Measurements from ENCODE around the gene KCNE4.

Gene KCNE4

DNA sequence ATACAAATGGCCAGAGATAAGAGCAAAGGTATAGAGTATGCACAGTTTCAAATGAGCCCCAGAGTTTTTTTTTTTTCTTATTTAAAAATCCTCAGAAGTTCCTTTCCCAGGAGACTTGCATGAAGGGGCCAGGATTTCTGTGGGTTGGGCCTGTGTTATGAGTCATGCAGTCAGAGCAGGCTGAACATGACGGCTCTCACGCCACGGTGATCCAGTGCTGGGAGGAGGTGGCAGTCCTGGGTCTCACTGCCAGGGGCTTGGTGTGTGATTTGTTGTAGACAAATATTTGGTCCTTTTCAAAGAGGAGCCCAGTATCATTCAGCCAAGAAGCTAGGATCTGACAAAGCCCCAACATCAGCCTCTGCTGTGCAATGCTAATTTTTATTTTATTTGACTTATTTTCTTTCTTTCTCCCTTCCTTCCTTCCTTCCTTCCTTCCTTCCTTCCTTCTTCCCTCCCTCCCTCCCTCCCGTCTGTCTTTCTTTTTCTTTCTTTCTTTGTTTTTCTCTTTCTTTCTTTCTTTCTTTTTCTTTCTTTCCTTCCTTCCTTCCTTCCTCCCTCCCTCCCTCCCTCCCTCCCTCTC, 10.4 kb upstream of the KCNE4 start:
- DNase-seq, result peak; percentile 10

DNA sequence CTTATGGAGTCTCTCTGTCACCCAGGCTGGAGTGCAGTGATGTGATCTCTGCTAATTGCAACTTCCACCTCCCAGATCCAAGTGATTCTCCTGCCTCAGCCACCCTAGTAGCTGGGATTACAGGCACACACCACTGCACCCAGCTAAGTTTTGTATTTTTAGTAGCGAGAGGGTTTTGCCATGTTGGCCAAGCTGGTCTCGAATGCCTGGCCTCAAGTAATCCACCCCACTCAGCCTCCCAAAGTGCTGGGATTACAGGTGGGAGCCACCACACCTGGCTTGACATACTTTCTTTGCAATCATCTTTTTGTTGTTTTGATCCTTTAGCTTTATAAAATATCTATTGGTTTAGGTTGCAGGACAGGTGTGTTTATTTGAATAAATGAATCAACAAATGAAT, 9.7 kb upstream of the KCNE4 start:
- no peak for DNase-seq

DNA sequence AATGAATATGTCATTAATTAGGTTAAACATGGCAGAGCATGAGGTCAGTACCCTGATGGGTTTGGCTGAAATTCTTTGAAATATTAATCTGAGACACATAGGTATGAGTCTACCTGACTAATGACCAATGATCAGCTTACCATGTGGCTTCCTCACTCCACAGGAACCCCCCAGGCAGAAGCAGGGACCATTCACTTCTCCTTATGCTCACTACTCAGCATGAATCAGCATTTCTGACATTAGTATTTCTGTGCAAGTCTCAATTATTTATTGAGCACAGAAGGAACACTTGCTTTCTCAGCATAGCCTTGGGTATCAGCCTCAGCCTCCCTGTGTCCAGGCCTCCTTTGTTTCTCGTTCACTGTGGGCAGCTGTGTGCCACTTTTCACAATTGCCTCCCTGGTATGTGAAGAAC, 9.3 kb upstream of the KCNE4 start:
- DNase-seq, result no peak

DNA sequence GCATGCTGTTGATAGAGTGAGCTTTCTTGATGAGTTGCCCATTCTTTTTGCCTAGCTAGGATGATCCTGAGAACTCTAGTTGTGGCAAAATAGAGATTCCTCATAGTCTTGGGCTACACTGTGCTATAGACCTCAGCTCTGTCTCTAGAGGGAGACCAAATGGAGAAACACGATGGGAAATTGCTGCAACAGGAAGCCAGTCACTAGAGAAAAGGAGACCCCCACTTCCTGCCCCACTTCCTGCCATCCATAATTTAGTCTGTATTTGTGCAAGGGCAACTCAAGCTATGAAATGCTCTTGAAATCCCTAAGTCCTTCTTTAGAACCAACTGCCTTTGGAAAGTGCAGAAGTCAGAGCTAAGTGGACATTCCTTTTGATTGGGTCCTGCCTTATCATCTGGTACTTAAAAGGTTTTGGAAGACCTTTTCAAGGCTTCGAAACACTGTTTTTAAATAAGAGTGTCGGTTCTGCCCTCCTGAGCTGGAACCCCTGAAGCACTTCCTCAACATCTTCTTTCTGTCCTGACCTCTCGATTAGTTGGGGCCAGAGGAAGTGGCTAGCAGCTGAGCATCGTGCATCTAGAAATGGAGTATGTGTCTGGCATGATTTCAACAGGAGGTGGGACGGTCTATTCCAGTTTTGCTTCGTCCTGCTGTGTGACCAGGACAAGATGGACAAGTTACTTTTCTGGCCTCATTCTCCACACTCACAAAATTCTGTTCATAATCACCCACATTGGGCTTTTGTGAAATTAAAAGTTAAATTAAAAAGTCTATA, 8.6 kb upstream of the KCNE4 start:
- no peak for DNase-seq

DNA sequence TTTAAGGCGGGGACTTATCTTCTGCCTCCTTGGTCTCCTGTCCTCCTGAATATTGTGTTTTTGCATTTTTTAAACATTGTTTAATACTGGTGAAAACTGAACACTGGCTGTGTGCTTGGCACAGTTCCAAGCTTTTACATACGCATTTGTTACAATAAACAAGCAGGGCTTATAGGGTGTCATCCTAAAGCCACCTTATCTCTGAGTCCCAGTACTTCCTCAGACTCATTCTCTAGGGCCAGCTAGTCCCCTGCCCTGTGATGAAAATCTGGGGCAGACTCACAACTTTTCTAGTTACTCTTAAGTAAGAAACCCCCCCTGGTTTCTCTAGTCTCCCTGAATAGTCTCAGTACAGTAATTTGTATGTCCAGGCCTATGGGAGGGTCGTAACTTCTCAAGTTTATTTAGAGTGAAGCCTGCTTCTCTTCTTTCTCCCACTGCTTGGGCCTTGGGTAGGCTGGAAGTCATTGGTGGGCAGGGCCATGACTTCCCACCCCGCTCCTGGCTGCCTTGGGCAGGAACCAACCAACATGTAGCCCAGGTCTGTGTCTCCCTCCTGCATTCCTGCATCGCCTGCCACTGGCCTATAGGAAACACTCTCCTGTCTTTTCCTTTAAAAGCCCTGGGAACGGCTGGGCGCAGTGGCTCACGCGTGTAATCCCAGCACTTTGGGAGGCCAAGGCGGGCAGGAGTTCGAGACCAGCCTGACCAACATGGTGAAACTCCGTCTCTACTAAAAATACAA, 7.7 kb upstream of the KCNE4 start:
- no peak for DNase-seq

DNA sequence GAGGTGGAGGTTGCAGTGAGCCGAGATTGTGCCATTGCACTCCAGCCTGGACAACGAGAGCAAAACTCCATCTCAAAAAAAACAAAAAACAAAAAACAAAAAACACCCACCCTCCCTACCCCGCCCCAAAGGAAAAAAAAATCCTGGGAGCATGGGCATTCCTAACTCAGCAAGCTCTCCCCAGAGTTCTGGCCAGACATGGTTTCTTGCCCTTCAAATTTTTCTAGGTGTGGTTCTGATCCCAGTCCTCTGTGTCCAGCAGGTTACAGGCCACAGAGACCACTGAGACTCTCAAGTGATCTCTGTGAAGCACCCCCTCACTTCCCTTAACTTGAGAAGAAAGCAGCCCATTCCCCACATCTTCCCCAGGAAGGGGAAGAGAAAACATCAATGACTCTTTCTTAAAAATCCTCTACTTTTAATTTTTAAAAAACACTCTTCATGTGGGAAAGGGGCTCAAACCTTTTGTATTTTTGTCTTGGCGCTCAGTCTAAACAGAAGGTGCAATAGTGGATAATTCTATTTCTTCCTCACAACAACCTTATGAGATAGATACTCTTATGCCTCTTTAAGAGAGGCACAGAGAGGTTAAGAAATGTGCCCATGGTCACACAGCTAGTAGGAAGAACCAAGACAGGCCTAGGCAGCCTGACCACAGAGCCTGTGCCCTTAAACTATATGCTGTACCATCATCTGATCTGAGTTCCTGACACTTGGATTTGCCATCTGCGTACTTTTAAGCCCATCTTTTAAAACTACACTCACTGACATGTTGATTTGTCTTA, 6.9 kb upstream of the KCNE4 start:
- no peak for DNase-seq

DNA sequence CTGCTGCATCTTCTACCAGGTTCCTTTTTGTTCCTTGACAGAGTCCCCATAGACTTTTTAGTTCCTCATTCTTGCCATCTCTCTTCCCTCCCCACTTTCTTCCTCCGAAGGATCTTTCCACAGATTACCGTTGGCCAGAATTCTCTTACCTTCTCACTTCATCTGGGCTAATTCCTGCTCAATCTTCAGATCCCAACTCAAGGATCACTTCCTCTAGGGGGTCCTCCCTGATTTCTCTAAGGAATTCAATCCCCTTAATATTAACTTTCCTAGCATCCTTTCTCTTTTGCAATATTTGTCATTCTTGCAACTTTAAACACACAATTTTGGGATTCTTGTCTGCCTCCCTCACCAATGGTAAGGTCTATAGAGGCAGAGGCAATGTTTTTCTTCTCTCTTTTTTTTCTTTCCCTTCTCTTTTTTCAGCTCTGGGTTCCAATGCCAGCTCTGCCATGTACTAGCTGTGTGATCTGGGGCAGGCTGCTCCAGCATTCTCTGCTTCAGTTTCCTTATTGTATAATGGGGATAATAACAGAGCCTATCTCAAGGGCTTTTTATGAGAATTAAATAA, 5.4 kb upstream of the KCNE4 start:
- no peak for DNase-seq

DNA sequence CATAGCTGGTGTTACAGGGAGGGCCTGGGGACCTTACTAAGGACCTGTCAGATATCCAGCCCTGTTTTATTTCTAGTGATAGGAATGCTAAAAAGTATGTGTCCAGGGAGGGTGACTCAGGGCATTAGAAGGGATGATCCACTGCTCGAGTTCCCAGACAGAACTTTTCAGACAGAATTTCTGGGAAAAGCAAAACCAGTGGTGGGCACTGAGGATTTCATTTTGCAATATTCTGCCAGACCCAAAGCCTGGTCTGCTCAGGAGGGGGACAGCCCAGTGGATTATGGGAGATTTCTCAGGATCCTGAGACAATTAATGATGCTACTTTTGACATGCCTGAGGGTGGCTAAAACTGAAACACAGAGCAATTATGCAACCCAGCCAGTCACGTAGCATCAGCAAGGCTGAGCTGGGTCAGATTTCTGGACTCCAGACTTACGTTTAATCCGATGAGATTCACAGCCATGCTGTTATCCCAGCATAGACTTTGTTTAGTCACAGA, 4.7 kb upstream of the KCNE4 start:
- no peak for DNase-seq

DNA sequence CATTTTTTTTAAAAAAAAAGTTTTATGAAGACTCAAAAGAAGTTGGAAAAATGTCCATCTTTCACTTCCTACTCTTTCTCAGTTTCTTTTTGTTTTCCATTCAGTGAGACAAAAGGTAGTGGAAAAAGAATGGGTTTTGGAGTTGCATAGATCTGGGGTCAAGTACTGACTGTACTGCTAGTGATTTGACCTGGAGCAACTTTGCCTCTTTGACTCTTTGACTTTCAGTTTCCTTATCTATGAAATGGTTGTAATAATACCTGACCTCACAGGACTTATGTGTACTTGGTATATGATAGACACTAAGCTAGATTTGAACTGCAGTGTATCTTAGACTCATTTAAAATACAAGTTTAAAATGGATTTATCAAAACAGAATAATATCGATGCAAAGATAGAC, 3.5 kb upstream of the KCNE4 start:
- no peak for DNase-seq

DNA sequence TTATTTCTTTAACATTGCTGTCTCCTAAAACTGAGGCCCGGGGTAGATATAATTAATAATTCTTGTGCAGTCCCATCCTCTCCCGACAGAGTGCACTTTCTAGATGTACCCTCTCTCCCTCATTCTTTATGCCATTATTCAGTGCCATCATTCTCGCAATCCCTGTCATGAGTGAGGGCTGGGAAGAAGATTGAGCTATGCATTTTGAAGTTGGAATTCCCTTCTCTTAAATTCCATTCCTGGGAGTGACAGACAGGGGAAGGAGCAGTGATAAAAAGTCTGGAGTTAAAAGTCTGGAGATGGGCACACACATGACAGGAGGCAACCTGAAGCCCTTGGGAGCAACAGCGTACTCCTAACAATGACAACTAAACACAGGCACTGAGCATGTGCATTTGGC, 2.6 kb upstream of the KCNE4 start:
- no peak for DNase-seq

DNA sequence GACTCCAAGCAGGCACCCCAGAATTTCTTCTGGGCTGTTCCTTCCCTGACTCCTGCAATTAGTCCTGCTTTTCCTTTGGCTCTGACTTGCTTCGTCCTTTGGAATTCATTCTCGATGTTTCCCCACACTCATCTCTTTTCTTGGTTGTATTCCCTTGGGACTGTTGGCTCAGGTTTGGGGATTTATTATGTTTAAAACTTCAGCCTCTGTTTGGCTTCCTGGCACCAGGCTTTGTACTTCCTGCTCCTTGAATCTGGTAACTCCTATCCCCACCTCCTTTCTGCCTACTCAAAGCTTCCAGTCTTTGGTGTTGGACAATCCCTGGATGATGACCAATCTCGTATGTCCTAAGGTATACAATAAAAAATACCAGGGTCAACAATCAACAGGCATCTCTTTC, 1.8 kb upstream of the KCNE4 start:
- no peak for DNase-seq

DNA sequence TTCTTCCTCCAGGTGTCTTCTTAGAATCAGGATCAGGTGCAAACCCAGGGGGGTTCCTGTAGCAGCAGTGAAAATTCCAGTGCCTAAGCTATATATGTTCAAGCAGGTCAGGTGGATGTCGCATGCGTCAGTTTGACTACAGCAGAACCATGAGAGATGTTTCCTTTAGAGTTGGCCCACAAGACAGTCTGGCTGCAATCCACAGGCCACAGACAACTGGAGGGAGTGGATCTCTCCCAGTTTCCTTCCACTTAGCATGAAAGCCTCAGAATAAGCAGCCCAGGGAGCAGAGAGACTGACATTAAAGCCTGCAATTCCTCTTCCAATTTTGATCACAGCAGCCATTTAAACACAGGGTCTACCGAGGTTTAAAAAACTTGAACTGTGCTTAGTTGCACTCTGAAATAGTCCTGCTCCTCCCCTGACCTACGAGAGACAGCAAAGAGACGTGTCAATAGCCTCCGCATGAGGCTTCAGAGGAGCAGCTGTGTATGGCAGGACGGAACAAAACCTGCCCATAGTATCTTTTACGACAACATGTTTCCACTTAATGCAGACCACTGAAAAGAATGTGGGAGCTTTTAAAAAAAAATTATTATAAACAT, 988 bp upstream of the KCNE4 start:
- no peak for DNase-seq

DNA sequence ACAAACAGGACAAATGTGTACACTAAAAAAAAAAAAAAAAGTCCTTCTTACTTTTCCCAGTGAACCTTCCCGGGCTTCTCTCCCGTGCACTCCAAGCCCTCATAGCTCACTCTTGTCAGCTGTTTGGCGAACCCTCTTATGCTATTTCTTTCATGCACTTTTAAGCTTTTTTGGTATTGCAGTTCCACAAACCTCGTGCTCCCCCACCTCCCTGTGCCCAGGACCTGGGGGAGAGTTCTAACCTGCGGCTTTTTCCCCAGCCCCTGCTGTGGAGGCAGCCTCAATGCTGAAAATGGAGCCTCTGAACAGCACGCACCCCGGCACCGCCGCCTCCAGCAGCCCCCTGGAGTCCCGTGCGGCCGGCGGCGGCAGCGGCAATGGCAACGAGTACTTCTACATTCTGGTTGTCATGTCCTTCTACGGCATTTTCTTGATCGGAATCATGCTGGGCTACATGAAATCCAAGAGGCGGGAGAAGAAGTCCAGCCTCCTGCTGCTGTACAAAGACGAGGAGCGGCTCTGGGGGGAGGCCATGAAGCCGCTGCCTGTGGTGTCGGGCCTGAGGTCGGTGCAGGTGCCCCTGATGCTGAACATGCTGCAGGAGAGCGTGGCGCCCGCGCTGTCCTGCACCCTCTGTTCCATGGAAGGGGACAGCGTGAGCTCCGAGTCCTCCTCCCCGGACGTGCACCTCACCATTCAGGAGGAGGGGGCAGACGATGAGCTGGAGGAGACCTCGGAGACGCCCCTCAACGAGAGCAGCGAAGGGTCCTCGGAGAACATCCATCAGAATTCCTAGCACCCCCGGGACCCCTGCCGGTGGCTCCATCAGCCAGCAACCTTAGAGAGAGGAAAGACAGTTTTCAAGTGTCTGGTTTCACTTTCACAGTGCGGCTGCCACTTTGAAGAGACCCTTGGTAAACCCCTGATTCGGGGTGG, 826 bp downstream of the KCNE4 start:
- no peak for DNase-seq

DNA sequence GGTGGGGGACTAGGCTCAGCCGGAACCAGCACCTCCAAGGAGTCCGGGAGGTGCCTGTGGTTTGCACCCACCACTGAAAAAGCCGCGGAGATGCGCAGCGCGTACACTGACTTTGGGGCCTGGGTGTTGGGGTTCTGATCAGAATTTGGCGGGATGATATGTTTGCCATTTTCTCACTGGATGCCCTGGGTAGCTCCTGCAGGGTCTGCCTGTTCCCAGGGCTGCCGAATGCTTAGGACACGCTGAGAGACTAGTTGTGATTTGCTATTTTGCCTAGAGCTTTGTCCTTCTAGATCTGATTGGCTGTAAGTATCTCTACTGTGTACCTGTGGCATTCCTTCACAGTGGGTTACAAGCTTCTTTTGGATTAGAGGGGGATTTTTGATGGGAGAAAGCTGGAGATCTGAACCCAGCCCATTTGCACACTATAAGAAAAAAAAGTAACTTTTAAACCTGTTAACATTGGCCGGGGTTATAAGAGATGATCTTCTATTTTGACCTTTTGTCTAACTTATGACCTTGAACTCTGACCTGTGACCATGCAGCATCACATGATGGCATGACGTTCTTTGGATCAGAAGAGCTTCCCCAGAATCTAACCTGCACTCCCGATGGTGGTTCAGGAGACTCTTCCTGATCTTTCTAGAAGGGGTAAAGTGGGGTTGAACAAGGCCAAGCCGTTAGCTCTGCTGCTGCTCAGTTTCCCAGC, 1.6 kb downstream of the KCNE4 start:
- DNase-seq, result no peak

DNA sequence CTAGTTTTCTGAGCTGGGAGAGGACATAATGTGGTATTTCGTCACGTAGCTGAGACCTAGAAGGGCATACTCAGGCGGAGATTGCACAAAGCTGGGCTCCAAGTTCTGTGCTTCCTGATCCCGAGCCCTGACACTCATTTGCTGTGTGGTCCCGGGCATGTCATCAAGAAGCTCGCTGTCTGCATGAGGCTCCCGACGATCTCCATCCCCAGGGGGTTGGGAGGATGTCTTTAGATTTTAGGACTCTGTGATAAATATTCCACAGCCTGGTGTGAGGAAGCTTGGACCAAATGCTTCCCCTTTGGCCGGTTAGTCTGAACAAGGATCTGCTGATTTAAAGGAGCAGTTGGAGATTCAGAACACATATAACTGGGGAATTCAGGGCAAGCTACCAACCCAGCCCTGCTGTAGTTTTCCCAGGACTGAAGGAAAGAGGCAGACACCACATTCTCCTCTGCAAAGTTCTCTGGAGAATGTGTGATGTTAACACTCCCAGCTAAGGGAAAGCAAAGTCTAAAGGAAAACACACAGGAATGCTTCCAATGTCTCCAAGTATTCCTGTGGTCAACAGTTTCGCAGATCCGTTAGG, 2.3 kb downstream of the KCNE4 start:
- DNase-seq, result no peak

DNA sequence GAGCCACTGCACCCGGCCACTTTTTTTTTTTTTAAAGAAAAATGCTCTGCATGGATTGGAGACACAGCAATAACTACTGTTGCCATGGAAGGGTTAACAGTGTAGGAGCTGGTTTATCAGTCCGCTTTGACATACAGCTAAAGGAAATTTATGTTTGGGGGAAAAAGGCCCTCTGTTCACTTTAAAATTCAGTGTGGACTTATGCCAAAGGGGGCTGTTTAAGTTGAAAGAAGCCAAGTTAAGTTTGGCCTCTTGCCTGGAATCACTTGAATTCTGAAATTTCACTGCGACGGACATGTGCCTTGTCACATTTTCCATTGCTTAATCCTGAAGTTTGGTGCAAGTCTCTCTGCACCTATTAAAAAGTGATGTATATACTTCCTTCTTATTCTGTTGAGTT, 3.1 kb downstream of the KCNE4 start:
- peak; percentile 79 for DNase-seq

DNA sequence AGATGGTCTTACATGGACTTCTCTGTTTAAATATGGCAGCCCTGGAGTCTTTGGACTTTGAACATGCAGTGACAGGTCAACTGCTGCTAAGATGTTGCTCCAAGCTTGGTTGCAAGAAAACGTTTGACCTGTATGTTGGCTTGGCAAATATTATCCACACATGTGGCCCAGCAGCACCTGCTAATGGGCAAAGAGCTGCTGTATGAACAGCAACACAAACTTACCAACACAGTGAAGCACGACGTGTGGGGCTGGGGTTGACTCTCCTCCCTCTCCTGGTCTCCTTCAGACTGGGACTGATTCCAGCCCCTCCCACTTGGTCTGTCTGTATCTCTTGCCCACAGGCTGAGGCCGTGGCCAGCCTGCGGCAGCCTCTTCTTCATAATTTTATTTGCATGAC, 3.8 kb downstream of the KCNE4 start:
- DNase-seq, result peak; percentile 78

DNA sequence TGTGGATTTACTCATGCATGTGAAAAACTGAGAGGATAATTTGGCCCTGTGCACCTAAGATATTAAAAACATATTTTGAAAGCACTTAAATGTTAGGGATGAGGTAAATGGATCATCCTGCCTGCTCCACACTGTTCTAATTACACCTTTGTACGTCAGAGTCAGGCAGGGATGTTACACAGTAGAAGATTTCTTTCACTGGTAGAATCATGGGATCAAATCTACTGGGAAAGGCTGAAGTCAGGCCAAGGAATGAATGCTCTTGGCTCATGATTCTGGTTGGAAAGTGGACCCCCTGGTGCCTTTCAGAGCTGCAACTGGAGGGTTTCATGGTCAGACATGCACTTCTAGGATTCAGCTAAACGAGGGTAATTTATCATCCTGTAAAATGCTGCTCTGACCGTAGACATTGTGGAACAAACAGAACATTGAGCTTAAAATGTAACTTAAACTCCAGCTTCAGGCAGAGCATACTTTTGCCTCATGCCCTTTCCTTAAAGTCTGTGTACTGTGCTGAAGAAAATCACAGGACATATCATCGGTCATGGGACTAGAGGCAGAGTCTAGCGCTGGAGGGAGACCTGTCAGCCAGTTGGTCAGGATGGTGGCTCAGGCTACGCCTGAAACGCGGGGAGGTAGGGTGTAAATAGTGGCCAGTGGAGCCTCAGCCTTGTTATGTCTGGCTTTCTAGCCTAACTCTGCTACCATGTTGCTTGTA, 4.9 kb downstream of the KCNE4 start:
- DNase-seq, result peak; percentile 33

DNA sequence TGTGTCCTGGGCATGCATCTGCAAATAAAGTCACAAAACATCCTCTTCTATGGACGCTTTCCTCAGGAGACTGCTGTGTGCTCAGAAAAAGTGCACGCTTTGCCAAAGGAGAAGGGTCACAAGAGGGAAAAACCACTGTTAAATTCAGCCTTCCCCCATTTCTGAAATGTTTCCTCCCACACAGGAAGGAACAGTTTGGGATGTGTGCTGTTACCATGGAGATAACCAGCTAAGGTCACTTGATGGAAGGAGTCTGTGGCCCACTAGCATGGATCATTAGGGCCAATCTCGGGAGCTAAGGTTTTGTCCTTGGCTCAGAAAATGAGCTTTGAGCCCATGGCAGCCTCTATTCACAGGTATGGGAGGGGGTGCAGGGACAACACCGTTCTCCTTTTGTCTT, 5.6 kb downstream of the KCNE4 start:
- peak; percentile 15 for DNase-seq

Data from NCI-H1092 (cell line).